Renal pelvis (tissue), 4 donors: Measurements from ENCODE around the gene PTPRN2. TPM values are rescaled to one million over a fixed set of nuclear protein-coding genes. Genes with fewer than 3 reads are reported as not detected.
"Not testable (repeated sequence)": the region's sequence is repeated elsewhere in the genome, so short reads cannot be mapped to it uniquely, and the experiment has no call there.

Experiments
- DNase-seq: peaks from one replicate; pipeline ENCODE4 v3.0.0-alpha.2; 2013
- polyA plus RNA-seq, 3 donors: library from polyadenylated mRNA; unstranded; fragments of 120-200 nt; gene quantifications; one replicate each; pipeline ENCODE4 v1.2.1, GENCODE V29; 2013; ENCODE audit not compliant: insufficient read length in 3 of 3

The PTPRN2 gene
- polyA plus RNA-seq, 3 donors = 6.6 to 7.5 (median 7.4) TPM

GRCh38 chr7:157930441-157930840 lies 657.2 kb downstream of the PTPRN2 start:
- DNase-seq = no peak

- no peak for DNase-seq
Measured at GRCh38 chr7:157929671-157930070, 658.0 kb downstream of the PTPRN2 start.

GRCh38 chr7:157928808-157929425 lies 658.7 kb downstream of the PTPRN2 start:
- no peak for DNase-seq

- no peak for DNase-seq
Measured at GRCh38 chr7:157928171-157928794, 659.3 kb downstream of the PTPRN2 start.

- no peak for DNase-seq
Measured at GRCh38 chr7:157927313-157927925, 660.2 kb downstream of the PTPRN2 start.

GRCh38 chr7:157926521-157927150 lies 661.0 kb downstream of the PTPRN2 start:
- DNase-seq = no peak

- no peak for DNase-seq
Measured at GRCh38 chr7:157926107-157926506, 661.5 kb downstream of the PTPRN2 start.

GRCh38 chr7:157925383-157925875 lies 662.2 kb downstream of the PTPRN2 start:
- no peak for DNase-seq

- DNase-seq = no peak
Measured at GRCh38 chr7:157923903-157924630, 663.6 kb downstream of the PTPRN2 start.

- DNase-seq = no peak
Measured at GRCh38 chr7:157922576-157922975, 665.0 kb downstream of the PTPRN2 start.

- DNase-seq = no peak
Measured at GRCh38 chr7:157918326-157919080, 669.1 kb downstream of the PTPRN2 start.

GRCh38 chr7:157916946-157917640 lies 670.5 kb downstream of the PTPRN2 start:
- DNase-seq = no peak

GRCh38 chr7:157910446-157910845 lies 677.2 kb downstream of the PTPRN2 start:
- DNase-seq = no peak

GRCh38 chr7:157910045-157910444 lies 677.6 kb downstream of the PTPRN2 start:
- DNase-seq = not testable (repeated sequence)

GRCh38 chr7:157909370-157909769 lies 678.3 kb downstream of the PTPRN2 start:
- no peak for DNase-seq

GRCh38 chr7:157908006-157908782 lies 679.4 kb downstream of the PTPRN2 start:
- no peak for DNase-seq

- DNase-seq = no peak
Measured at GRCh38 chr7:157907091-157907490, 680.5 kb downstream of the PTPRN2 start.

GRCh38 chr7:157906583-157906982 lies 681.0 kb downstream of the PTPRN2 start:
- DNase-seq = no peak

- DNase-seq = no peak
Measured at GRCh38 chr7:157905651-157906461, 681.8 kb downstream of the PTPRN2 start.
